Heart left ventricle (tissue), 16 donors: Measurements from ENCODE around the gene KLB. TPM values are rescaled to one million over a fixed set of nuclear protein-coding genes. Genes with fewer than 3 reads are reported as not detected.
"Not testable (repeated sequence)": the region's sequence is repeated elsewhere in the genome, so short reads cannot be mapped to it uniquely, and the experiment has no call there.

ENCODE experiments used
- ATAC-seq, 4 donors: fragments of 200-7000 bp; cut with Tn5 transposase; one replicate each; pipeline ENCODE4 v1.9.1; 2020 to 2022; ENCODE audit warnings: moderate library complexity in 4 of 4, mild to moderate bottlenecking in 3 of 4, moderate number of reproducible peaks in 1 of 4
- DNase-seq, 5 donors: peaks; one replicate each; pipeline ENCODE4 v3.0.0-alpha.2; 2020
- H3K27ac ChIP-seq, 12 donors: fragments of 200-600 bp; sonication (generic) in 4 of 12; one replicate each; pipeline versions ENCODE4 v1.5.0 to v1.8.0; 2016 to 2022; ENCODE audit warnings: mild to moderate bottlenecking in 2 of 12
- H3K27me3 ChIP-seq, 9 donors: fragments of 200-600 bp; sonication (generic) in 2 of 9; one replicate each; pipeline versions ENCODE4 v1.5.1 to v1.8.0; 2016 to 2022; ENCODE audit warnings: mild to moderate bottlenecking in 3 of 9
- H3K36me3 ChIP-seq, 9 donors: fragments of 200-600 bp; sonication (generic) in 2 of 9; one replicate each; pipeline versions ENCODE4 v1.5.0 to v1.8.0; 2018 to 2022; ENCODE audit warnings: mild to moderate bottlenecking in 2 of 9
- H3K4me1 ChIP-seq, 12 donors: fragments of 200-600 bp; sonication (generic) in 4 of 12; one replicate each; pipeline versions ENCODE4 v1.5.0 to v1.8.0; 2016 to 2022; ENCODE audit warnings: mild to moderate bottlenecking in 3 of 12
- H3K4me3 ChIP-seq, 12 donors: fragments of 200-600 bp; sonication (generic) in 4 of 12; one replicate each; pipeline versions ENCODE4 v1.5.0 to v1.8.0; 2017 to 2022; ENCODE audit warnings: mild to moderate bottlenecking in 9 of 12, moderate library complexity in 4 of 12
- H3K9me3 ChIP-seq, 12 donors: fragments of 200-600 bp; sonication (generic) in 4 of 12; one replicate each; pipeline versions ENCODE4 v1.5.0 to v1.8.0; 2016 to 2022; ENCODE audit warnings: mild to moderate bottlenecking in 1 of 12
- CTCF ChIP-seq, 12 donors: fragments of 200-600 bp; sonication (generic) in 4 of 12; IDR thresholded peaks; one replicate each; pipeline versions ENCODE4 v1.5.0 to v1.8.0; 2018 to 2022; ENCODE audit warnings: antibody characterized with exemption in 12 of 12, mild to moderate bottlenecking in 5 of 12
- POLR2A ChIP-seq, 2 donors: fragments of 450-650 bp; IDR thresholded peaks; one replicate each; pipeline ENCODE4 v1.6.1; 2017; ENCODE audit warnings: antibody characterized with exemption in 2 of 2, mild to moderate bottlenecking in 2 of 2, moderate library complexity in 2 of 2
- WGBS, 4 donors: extraction: QIAGEN DNeasy Blood & Tissue Kit in 2 of 4; methylation state at CpG; one replicate each; pipeline versions ENCODE4 v1.1.5 to v1.1.7; 2013 to 2018; 5-methylcytosine and 5-hydroxymethylcytosine counted together
- intact Hi-C, 10 donors: fragments of 100-400 bp; cut with DNase I; formaldehyde crosslinking; loops; one replicate each; pipeline versions ENCODE4 v1.11.1 to v1.14.2; 2022
- polyA plus RNA-seq, 2 donors: library from polyadenylated mRNA; stranded (reverse); fragments of 200-250 nt; gene quantifications; one replicate each; pipeline ENCODE4 v1.2.3, GENCODE V29; 2013
- total RNA-seq, 9 donors: library from RNA; depleted of rRNA in 2 of 9; stranded (reverse); fragments of >200 nt in 2 of 9; fragmentation: NEBNext Ultra II Directional in 3 of 9; extraction: Animal tissue kit (Norgen Biotek cat#: 25700) in 3 of 9; gene quantifications; one replicate each; pipeline versions ENCODE4 v1.1.0 to v1.2.4, GENCODE V29; 2016 to 2023
- donor health status: ischemic (EF 13 %, LVEDD 7.1; RV severe dilation, severe dysfunction).
- donor health status: healthy with polysubstance abuse.
- donor health status: DM: no; HTN: yes; CAD: no.
- donor health status: DM: no; HTN: no; CAD: no.
- donor health status: ischemic (EF 25% LVEDD 6.9; RV normal size, moderate dysfunction).
- donor health status: ischemic (EF 25% LVEDD 5.7; RV mildly dilated, moderate dysfunction).
- donor health status: healthy.
- donor health status: DM: yes; HTN: yes; CAD: no.
- donor health status: ischemic (EF 35%, LVEDD 5.7; RV mildly dilated, moderate dysfunction).
- donor health status: nonischemic (EF 11% LVEDD 7.7; RV severe dilation, severe dysfunction).
- donor health status: DM: yes; HTN: yes; CAD: no.
- donor health status: PGD.
- donor health status: ischemic (EF 29% LVEDD 5.4; RV normal size, mild dysfunction).
- donor health status: nonischemic (EF 23%, LVEDD 6.1; RV moderate dilation, normal function).

The KLB gene
- total and polyA plus RNA-seq, 11 donors, result 0.08 to 2.9 (median 0.15) TPM; not detected in 5

GRCh38 chr4:39456946-39457763 lies 50.4 kb downstream of the KLB start:
- peaks cover 5 to 72% (median 68%) of the 10 kb centered on the region in 9 donors for H3K36me3 ChIP-seq
- 71 to 79% (median 75%) methylated on average over 10 of the region's 10 CpGs for WGBS, 4 donors

GRCh38 chr4:39458161-39458504 lies 51.4 kb downstream of the KLB start:
- 0 to 1% (median 1%) methylated on average over 8 to 13 of the region's 13 CpGs for WGBS, 4 donors
- ATAC-seq, result peak in 2 of 4 donors; percentile 3 to 14
- H3K4me1 ChIP-seq, result peaks cover 10 to 37% (median 27%) of the 10 kb centered on the region in 12 donors
- H3K4me3 ChIP-seq, result peak overlapping the region; percentile 67 to 93 (median 85)
- not testable (repeated sequence) for H3K9me3 ChIP-seq, DNase-seq, H3K27me3 ChIP-seq
- H3K27ac ChIP-seq, result peak overlapping the region; percentile 83 to 98 (median 92)
- peaks cover 5 to 71% (median 68%) of the 10 kb centered on the region in 9 donors for H3K36me3 ChIP-seq
- intact Hi-C loops, result loop anchor here in 5 of 10 donors (2.0 to 10.0 kb wide), 6 partner anchors 67 to 519 kb away; partner anchors contain the start of genes UGDH (in 3 of the 5), PDS5A (in 2 of the 5), SMIM14 (in 2 of the 5) and RFC1 (in 1 of the 5)

More at GRCh38 chr4:39456946-39457763, 50.4 kb downstream of the KLB start:
- ATAC-seq, result no peak
- Histone ChIP-seq H3K27ac (peak overlapping the region in 7 of 12 donors; percentile 91 to 98 (median 96)), H3K27me3 (no peaks in the 10 kb centered on the region), H3K9me3 (no peaks in the 10 kb centered on the region), H3K4me3 (peak overlapping the region in 11 of 12 donors; percentile 67 to 93 (median 86)), H3K4me1 (peaks cover 10 to 37% (median 27%) of the 10 kb centered on the region in 12 donors)
- no peak for DNase-seq
- TF ChIP-seq CTCF (IDR thresholded peaks at IDR 0.05) (no peak), POLR2A (IDR thresholded peaks at IDR 0.05) (no peak)
- intact Hi-C loops, result loop anchor here in 4 of 10 donors (5.0 to 10.0 kb wide), 4 partner anchors 68 to 180 kb away; partner anchors contain the start of genes SMIM14 (in 2 of the 4), UGDH (in 2 of the 4) and RFC1 (in 1 of the 4)

GRCh38 chr4:39458505-39459300 lies 52.0 kb downstream of the KLB start, which contains the start of the genes LIAS and RPL9:
Gene LIAS (plus strand): TSS chr4:39459056. CDS start chr4:39459118, 62 bp downstream.
Gene RPL9 (minus strand): TSS chr4:39458922. CDS start chr4:39458439, 483 bp downstream.
- H3K9me3 ChIP-seq, result no peaks in the 10 kb centered on the region
- H3K27ac ChIP-seq, result peak within 1 kb of the TSS; percentile 86 to 98 (median 92)
- 0 to 1% (median 0%) methylated on average over 30 to 55 of the region's 55 CpGs for WGBS, 4 donors
- H3K27me3 ChIP-seq, result no peaks in the 10 kb centered on the region
- H3K36me3 ChIP-seq, result peaks cover 5 to 71% (median 68%) of the 10 kb centered on the region in 9 donors
- H3K4me3 ChIP-seq, result peak within 1 kb of the TSS; percentile 67 to 93 (median 85)
- intact Hi-C loops, result loop anchor here in 5 of 10 donors (2.0 to 10.0 kb wide), 6 partner anchors 66 to 518 kb away; partner anchors contain the start of genes UGDH (in 3 of the 5), PDS5A (in 2 of the 5), SMIM14 (in 2 of the 5) and RFC1 (in 1 of the 5)
- H3K4me1 ChIP-seq, result peaks cover 10 to 37% (median 27%) of the 10 kb centered on the region in 12 donors
- TF ChIP-seq POLR2A (IDR thresholded peaks at IDR 0.05) (peak; percentile 87 to 95), CTCF (IDR thresholded peaks at IDR 0.05) (no peak)
- DNase-seq (peak; percentile 94 to 98 (median 96)), ATAC-seq (peak; percentile 95 to 97 (median 97))

- TF ChIP-seq POLR2A (IDR thresholded peaks at IDR 0.05) (no peak), CTCF (IDR thresholded peaks at IDR 0.05) (no peak)
- no peak overlapping the region for H3K4me3 ChIP-seq
- 5 to 20% (median 18%) methylated on average over 2 of the region's 2 CpGs for WGBS, 4 donors
- H3K36me3 ChIP-seq, result peaks cover 0 to 77% (median 70%) of the 10 kb centered on the region in 9 donors
- H3K4me1 ChIP-seq, result peaks cover 0 to 6% (median 1%) of the 10 kb centered on the region in 12 donors
- ATAC-seq (peak in 2 of 4 donors; percentile 33 to 57), DNase-seq (no peak)
- no peaks in the 10 kb centered on the region for H3K9me3 ChIP-seq
- no peak overlapping the region for H3K27ac ChIP-seq
- H3K27me3 ChIP-seq, result no peaks in the 10 kb centered on the region
- intact Hi-C loops, result loop anchor here in 7 of 10 donors (5.0 to 10.0 kb wide), 7 partner anchors 170 to 842 kb away; partner anchors contain the start of genes PDS5A (in 4 of the 7), SMIM14 (in 4 of the 7), N4BP2 (in 2 of the 7) and UBE2K (in 1 of the 7)
Measured at GRCh38 chr4:39464886-39465501, 58.3 kb downstream of the KLB start.
